Loucy (cell line): ENCODE results near the gene PGAM1.

Source experiments
- CTCF ChIP-seq: fragments of 200-600 bp; sonication (generic); conservative IDR thresholded peaks from 2 replicates; pipeline ENCODE4 v1.5.1; 2014; ENCODE audit warnings: mild to moderate bottlenecking, antibody characterized with exemption, low read length
- EZH2phosphoT487 ChIP-seq: fragments of 200-600 bp; IDR thresholded peaks from 2 replicates; pipeline ENCODE4 v1.6.1; 2018; ENCODE audit warnings: antibody characterized with exemption, mild to moderate bottlenecking, moderate library complexity, borderline replicate concordance

- TF ChIP-seq CTCF (no peak), EZH2phosphoT487 (no peak)
These were observed 18.1 kb upstream of the PGAM1 start for GRCh38 chr10:97407952-97408248.
